GF-D8 (cell line): ENCODE data around the gene ITGB6.

Experiments
- DNase-seq: peaks from one replicate; lab custom pipeline; 2025; lab: John Stamatoyannopoulos, UW

The ITGB6 gene

GRCh38 chr2:160051371-160051800 lies 148.7 kb downstream of the ITGB6 start:
- DNase-seq, result no peak

- DNase-seq, result no peak
These were observed 149.9 kb downstream of the ITGB6 start for GRCh38 chr2:160050147-160050546.
